BE2C (cell line): ENCODE results near the gene CDK6.
"Not testable (repeated sequence)": the region's sequence is repeated elsewhere in the genome, so short reads cannot be mapped to it uniquely, and the experiment has no call there.

ENCODE experiments used
- DNase-seq: peaks from one replicate; pipeline ENCODE4 v3.0.0-alpha.2; 2020
- H3K27me3 ChIP-seq: fragments of 250-450 bp; sonication (Bioruptor Pico); 2 replicates; pipeline ENCODE4 v1.5.1; 2020; ENCODE audit warnings: mild to moderate bottlenecking
- H3K36me3 ChIP-seq: fragments of 250-450 bp; sonication (Bioruptor Pico); 2 replicates; pipeline ENCODE4 v1.5.1; 2020; ENCODE audit warnings: mild to moderate bottlenecking
- H3K4me1 ChIP-seq: fragments of 250-450 bp; sonication (Bioruptor Pico); 2 replicates; pipeline ENCODE4 v1.5.1; 2020
- H3K4me3 ChIP-seq: 2 replicates; pipeline ENCODE4 v1.5.1; 2011; ENCODE audit warnings: low read depth, low read length
- H3K9me3 ChIP-seq: fragments of 250-450 bp; sonication (Bioruptor Pico); 2 replicates; pipeline ENCODE4 v1.5.1; 2020
- TF ChIP-seq, protein P1 (sequence below): IDR thresholded peaks from 2 replicates; pipeline ENCODE4 v1.5.1; 2012; ENCODE audit warnings: mild to moderate bottlenecking, low read depth, low read length

The CDK6 gene

DNA sequence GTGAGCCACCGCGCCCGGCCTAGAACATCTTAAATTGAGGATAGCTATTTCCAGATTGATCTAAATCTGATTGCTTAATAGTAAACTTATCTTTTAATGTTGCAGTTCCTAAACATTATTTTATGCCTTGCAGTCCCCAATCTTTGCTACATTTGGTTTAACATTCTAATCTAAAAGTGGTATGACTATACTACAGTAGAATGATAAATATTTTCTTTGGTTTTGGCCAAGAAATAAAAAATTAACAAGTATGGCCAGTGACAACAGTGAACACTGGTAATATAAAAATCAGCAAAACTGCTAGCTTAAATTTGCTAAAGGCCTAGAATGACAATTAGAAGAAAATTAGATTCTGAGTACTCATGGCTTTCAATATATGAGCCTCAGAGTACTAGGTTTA, 73.5 kb downstream of the CDK6 start:
- peaks cover 10% of the 10 kb centered on the region for H3K36me3 ChIP-seq

DNA sequence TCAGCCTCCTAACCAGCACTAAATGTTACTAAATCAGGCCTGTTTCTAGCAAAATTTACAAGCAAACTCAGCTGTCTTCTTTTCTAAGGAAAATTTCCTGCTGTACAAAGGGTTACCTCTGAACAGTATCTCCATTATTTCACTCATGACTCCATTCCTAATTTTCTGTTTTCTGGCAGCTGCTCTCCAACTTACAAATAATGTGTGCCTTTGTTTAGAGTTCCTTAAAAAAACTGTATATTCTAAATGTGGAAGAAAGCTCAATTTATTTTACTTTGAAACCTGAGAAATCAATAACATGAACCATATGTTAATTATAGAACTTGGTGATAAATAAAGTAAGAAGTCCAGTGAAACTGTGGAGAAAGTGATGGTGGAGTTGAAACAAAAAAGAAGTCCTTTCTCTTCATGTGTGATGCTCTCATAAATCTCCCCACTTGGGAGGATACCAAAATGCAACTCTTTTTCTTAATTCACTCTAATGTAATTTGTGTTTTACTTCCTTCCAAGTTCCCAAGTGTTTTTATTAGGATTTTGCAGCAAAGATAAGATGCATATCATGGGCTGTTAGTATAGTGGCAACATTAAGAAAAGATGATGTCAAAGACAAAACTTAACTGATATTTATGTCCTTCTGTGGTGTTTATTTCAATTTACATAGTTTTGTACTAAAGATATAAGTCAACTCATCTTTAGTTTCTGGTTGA, 74.8 kb downstream of the CDK6 start:
- no peak for DNase-seq
- H3K4me3 ChIP-seq, result no peak overlapping the region
- H3K36me3 ChIP-seq, result peaks cover 15% of the 10 kb centered on the region
- no peaks in the 10 kb centered on the region for H3K27me3 ChIP-seq
- no peaks in the 10 kb centered on the region for H3K9me3 ChIP-seq
- TF ChIP-seq, protein P1, sequence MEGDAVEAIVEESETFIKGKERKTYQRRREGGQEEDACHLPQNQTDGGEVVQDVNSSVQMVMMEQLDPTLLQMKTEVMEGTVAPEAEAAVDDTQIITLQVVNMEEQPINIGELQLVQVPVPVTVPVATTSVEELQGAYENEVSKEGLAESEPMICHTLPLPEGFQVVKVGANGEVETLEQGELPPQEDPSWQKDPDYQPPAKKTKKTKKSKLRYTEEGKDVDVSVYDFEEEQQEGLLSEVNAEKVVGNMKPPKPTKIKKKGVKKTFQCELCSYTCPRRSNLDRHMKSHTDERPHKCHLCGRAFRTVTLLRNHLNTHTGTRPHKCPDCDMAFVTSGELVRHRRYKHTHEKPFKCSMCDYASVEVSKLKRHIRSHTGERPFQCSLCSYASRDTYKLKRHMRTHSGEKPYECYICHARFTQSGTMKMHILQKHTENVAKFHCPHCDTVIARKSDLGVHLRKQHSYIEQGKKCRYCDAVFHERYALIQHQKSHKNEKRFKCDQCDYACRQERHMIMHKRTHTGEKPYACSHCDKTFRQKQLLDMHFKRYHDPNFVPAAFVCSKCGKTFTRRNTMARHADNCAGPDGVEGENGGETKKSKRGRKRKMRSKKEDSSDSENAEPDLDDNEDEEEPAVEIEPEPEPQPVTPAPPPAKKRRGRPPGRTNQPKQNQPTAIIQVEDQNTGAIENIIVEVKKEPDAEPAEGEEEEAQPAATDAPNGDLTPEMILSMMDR, result no peak
- peaks cover 29% of the 10 kb centered on the region for H3K4me1 ChIP-seq

More for the DNA sequence above, 73.5 kb downstream of the CDK6 start:
- Histone ChIP-seq H3K4me3 (no peak overlapping the region), H3K9me3 (no peaks in the 10 kb centered on the region), H3K27me3 (no peaks in the 10 kb centered on the region), H3K4me1 (peaks cover 40% of the 10 kb centered on the region)
- TF ChIP-seq, protein P1, result no peak
- DNase-seq, result no peak

DNA sequence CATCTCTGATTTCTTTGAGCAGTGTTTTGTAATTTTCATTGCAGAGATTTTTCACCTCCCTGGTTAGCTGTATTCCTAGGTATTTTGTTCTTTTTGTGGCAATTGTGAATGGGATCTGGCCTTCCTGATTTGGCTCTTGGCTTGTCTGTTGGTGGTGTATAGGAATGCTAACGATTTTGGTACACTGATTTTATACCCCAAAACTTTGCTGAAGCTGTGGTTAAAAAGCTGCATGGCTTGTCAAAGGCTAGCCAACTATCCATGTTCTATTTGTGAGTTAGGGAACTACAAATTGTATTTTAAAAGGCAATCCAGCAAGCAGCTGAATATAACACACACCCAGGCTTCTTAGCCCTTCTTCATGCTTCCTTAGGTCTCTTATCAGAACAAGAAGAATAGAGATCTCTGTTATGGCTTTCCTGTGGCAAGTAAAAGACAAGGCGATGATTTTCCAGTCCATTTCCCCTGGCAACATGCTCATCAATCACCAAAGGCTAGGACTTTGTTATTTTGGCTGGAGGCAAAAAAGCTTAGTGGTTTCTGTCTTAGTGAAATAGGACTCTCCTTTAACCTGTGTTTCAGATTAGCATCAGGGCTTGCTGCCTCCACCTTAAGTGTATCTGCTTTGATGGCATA, 77.5 kb downstream of the CDK6 start:
- TF ChIP-seq, protein P1, result no peak
- DNase-seq, result no peak
- H3K4me1 ChIP-seq, result peaks cover 38% of the 10 kb centered on the region
- H3K4me3 ChIP-seq, result no peak overlapping the region
- peaks cover 8% of the 10 kb centered on the region for H3K36me3 ChIP-seq
- H3K27me3 ChIP-seq, result no peaks in the 10 kb centered on the region
- no peaks in the 10 kb centered on the region for H3K9me3 ChIP-seq

DNA sequence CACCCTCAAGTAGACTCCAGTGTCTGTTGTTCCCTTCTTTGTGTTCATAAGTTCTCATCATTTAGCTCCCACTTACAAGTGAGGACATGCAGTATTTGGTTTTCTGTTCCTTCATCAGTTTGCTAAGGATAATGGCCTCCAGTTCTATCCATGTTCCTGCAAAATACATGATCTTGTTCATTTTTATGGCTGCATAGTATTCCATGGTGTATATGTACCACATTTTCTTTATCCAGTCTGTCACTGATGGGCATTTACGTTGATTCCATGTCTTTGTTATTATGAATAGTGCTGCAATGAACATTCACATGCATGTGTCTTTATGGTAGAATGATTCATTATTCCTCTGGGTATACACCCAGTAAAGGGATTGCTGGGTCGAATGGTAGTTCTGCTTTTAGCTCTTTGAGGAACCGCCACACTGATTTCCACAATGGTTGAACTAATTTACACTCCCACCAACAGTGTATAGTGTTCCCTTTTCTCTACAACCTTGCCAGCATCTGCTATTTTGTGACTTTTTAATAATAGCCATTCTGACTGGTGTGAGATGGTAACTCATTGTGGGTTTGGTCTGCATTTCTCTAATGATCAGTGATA, 79.0 kb downstream of the CDK6 start:
- not testable (repeated sequence) for H3K36me3 ChIP-seq, H3K9me3 ChIP-seq, H3K4me3 ChIP-seq, H3K27me3 ChIP-seq, DNase-seq
- H3K4me1 ChIP-seq, result peaks cover 32% of the 10 kb centered on the region

DNA sequence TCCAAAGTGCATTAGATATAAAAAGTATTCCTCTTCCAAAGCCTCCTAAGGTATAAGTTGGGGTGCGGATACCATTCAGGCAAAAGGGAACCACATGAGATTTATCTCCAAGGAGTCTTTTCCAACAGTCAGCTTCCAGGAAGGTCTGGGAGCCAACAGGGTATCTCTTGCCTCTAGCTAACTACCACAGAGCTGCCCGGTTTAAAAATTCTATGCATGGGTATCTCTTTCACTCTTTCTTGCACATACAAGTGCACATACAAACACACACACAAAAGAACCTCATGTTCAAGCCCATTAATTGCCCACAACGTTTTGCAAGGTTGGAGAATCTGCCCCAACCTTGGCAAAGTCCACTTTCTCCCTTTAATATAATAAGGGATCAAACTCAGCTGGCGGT, 80.7 kb downstream of the CDK6 start:
- TF ChIP-seq, protein P1, result no peak
- H3K27me3 ChIP-seq, result no peaks in the 10 kb centered on the region
- H3K9me3 ChIP-seq, result no peaks in the 10 kb centered on the region
- H3K4me3 ChIP-seq, result no peak overlapping the region
- DNase-seq, result no peak
- H3K4me1 ChIP-seq, result peaks cover 27% of the 10 kb centered on the region
- H3K36me3 ChIP-seq, result peaks cover 8% of the 10 kb centered on the region

DNA sequence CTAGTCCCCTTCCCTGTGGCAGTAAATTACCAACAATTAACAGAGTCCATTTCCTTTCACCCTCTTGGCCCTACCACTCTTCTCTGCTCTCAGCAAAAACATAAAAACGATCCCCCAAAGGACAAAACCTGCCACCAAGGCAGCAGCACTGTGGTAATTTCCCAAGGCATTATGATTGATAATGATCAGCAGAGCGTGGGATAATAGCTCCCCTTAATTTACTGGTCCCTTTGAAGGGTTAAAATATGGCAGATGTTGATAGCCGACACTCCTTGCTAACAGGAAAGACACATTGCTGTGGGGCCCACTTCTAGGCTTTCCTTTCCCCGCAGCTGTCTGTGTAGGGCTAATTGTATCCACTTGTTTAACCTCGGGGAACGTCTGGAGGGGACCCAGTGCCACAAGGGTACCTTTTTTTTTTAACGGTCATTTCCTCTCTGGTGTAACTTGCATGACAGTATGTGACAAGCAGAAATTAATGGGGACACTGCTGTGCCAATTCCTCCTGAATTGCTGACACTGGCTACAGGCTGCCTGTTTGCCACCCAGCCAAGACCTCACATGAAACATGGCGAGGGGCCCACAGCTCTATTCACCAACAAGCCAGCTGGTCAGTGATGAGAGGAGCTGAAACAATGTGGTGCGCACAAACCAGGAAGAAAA, 81.3 kb downstream of the CDK6 start:
- DNase-seq, result peak; percentile 51
- TF ChIP-seq, protein P1, result no peak
- H3K27me3 ChIP-seq, result no peaks in the 10 kb centered on the region

More for the DNA sequence above, 81.3 kb downstream of the CDK6 start:
- H3K4me1 ChIP-seq, result peaks cover 30% of the 10 kb centered on the region
- no peaks in the 10 kb centered on the region for H3K9me3 ChIP-seq
- H3K4me3 ChIP-seq, result no peak overlapping the region
- peaks cover 10% of the 10 kb centered on the region for H3K36me3 ChIP-seq
